Measurements from ENCODE around the gene PEG3. TPM values are rescaled to one million over a fixed set of nuclear protein-coding genes. Genes with fewer than 3 reads are reported as not detected.

PEG3 gene
- total and polyA plus RNA-seq, 2 of the 13 experiments (the other 11 are each of a cell fraction or from before 2014, with no cell fraction given) = 217 to 394 TPM

DNA sequence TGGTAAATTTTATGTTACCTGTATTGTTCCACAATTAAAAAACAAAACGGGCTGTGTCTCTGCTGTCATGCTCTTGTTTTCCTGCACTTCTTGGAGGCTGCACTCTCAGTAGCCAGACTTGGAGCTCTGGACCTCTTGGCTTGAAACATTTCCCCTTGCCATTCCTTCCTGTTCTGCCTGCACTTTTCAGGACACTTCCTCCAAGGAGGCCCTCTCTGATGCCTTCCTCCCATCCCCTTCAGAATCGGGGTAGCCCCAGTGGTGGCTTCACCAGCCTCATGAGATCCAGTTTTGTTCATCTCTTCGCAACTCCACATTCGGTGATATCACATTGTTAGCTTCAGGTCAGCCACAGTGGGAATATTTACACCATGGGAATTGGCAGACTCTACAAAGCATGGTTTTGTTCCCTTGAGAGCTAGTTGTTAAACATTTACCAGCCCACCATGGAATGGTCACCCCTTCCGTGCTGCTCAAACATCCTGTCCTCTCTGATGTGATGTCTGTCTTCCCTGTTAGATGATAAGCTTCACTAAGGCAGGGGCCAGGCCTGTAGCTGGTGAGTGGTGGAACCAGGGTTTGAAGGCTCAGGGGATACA, 40.2 kb upstream of the PEG3 start (continued):
- no peak for TF ChIP-seq NR2F1 (CRISPR knock-in tag; IDR thresholded peaks at IDR 0.05)
- peak; percentile 21; the same call in 1 of the 2 replicates for TF ChIP-seq HES4 (CRISPR knock-in tag; IDR thresholded peaks at IDR 0.05; ENCODE audit: borderline replicate concordance)
- TF ChIP-seq RXRB (CRISPR knock-in tag; IDR thresholded peaks at IDR 0.05; ENCODE audit: borderline replicate concordance) = peak; percentile 88
- no peak for TF ChIP-seq ZNF10 (CRISPR knock-in tag; IDR thresholded peaks at IDR 0.05; ENCODE audit: borderline replicate concordance, low read depth)
- no peak for TF ChIP-seq HDAC6 (IDR thresholded peaks at IDR 0.05; ENCODE audit: low read depth, low read length)
- TF ChIP-seq ZNF674 (CRISPR knock-in tag; IDR thresholded peaks at IDR 0.05; ENCODE audit: low read depth) = no peak
- TF ChIP-seq, protein P1, sequence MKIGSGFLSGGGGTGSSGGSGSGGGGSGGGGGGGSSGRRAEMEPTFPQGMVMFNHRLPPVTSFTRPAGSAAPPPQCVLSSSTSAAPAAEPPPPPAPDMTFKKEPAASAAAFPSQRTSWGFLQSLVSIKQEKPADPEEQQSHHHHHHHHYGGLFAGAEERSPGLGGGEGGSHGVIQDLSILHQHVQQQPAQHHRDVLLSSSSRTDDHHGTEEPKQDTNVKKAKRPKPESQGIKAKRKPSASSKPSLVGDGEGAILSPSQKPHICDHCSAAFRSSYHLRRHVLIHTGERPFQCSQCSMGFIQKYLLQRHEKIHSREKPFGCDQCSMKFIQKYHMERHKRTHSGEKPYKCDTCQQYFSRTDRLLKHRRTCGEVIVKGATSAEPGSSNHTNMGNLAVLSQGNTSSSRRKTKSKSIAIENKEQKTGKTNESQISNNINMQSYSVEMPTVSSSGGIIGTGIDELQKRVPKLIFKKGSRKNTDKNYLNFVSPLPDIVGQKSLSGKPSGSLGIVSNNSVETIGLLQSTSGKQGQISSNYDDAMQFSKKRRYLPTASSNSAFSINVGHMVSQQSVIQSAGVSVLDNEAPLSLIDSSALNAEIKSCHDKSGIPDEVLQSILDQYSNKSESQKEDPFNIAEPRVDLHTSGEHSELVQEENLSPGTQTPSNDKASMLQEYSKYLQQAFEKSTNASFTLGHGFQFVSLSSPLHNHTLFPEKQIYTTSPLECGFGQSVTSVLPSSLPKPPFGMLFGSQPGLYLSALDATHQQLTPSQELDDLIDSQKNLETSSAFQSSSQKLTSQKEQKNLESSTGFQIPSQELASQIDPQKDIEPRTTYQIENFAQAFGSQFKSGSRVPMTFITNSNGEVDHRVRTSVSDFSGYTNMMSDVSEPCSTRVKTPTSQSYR (CRISPR knock-in tag; IDR thresholded peaks at IDR 0.05; ENCODE audit: borderline replicate concordance) = peak; percentile 42; the same call in 1 of the 2 replicates
- TF ChIP-seq ETV6 (CRISPR knock-in tag; conservative IDR thresholded peaks at IDR 0.05) = no peak
- no peak for TF ChIP-seq ZNF34 (CRISPR knock-in tag; IDR thresholded peaks at IDR 0.05; ENCODE audit: borderline replicate concordance)
- TF ChIP-seq, protein P2, sequence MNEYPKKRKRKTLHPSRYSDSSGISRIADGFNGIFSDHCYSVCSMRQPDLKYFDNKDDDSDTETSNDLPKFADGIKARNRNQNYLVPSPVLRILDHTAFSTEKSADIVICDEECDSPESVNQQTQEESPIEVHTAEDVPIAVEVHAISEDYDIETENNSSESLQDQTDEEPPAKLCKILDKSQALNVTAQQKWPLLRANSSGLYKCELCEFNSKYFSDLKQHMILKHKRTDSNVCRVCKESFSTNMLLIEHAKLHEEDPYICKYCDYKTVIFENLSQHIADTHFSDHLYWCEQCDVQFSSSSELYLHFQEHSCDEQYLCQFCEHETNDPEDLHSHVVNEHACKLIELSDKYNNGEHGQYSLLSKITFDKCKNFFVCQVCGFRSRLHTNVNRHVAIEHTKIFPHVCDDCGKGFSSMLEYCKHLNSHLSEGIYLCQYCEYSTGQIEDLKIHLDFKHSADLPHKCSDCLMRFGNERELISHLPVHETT (CRISPR knock-in tag; conservative IDR thresholded peaks at IDR 0.05) = no peak; the same call in 1 of the 2 replicates
- TF ChIP-seq, protein P3, sequence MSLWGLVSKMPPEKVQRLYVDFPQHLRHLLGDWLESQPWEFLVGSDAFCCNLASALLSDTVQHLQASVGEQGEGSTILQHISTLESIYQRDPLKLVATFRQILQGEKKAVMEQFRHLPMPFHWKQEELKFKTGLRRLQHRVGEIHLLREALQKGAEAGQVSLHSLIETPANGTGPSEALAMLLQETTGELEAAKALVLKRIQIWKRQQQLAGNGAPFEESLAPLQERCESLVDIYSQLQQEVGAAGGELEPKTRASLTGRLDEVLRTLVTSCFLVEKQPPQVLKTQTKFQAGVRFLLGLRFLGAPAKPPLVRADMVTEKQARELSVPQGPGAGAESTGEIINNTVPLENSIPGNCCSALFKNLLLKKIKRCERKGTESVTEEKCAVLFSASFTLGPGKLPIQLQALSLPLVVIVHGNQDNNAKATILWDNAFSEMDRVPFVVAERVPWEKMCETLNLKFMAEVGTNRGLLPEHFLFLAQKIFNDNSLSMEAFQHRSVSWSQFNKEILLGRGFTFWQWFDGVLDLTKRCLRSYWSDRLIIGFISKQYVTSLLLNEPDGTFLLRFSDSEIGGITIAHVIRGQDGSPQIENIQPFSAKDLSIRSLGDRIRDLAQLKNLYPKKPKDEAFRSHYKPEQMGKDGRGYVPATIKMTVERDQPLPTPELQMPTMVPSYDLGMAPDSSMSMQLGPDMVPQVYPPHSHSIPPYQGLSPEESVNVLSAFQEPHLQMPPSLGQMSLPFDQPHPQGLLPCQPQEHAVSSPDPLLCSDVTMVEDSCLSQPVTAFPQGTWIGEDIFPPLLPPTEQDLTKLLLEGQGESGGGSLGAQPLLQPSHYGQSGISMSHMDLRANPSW (CRISPR knock-in tag; IDR thresholded peaks at IDR 0.05; ENCODE audit: borderline replicate concordance) = peak; percentile 54; the same call in 1 of the 2 replicates
- peak; percentile 97 for TF ChIP-seq MED8 (CRISPR knock-in tag; IDR thresholded peaks at IDR 0.05; ENCODE audit: insufficient replicate concordance)
- no peak for TF ChIP-seq MTF2 (CRISPR knock-in tag; IDR thresholded peaks at IDR 0.05; ENCODE audit: borderline replicate concordance)
- 0 out of 2 replicates have a peak, but pooled peaks have one; percentile 27 for TF ChIP-seq SETDB1 (CRISPR knock-in tag; IDR thresholded peaks at IDR 0.05; ENCODE audit: borderline replicate concordance)
- TF ChIP-seq ESRRA (CRISPR knock-in tag; IDR thresholded peaks at IDR 0.05; ENCODE audit: low read depth) = peak; percentile 26; the same call in 1 of the 2 replicates
- TF ChIP-seq ZNF317 (CRISPR knock-in tag; IDR thresholded peaks at IDR 0.05) = peak; percentile 68; the same call in 1 of the 2 replicates
- TF ChIP-seq, protein P4, sequence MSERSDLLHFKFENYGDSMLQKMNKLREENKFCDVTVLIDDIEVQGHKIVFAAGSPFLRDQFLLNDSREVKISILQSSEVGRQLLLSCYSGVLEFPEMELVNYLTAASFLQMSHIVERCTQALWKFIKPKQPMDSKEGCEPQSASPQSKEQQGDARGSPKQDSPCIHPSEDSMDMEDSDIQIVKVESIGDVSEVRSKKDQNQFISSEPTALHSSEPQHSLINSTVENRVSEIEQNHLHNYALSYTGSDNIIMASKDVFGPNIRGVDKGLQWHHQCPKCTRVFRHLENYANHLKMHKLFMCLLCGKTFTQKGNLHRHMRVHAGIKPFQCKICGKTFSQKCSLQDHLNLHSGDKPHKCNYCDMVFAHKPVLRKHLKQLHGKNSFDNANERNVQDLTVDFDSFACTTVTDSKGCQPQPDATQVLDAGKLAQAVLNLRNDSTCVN (CRISPR knock-in tag; IDR thresholded peaks at IDR 0.05; ENCODE audit: borderline replicate concordance) = peak; percentile 73; the same call in 1 of the 2 replicates
- no peak for TF ChIP-seq NCOA1 (CRISPR knock-in tag; IDR thresholded peaks at IDR 0.05)
- TF ChIP-seq FOXK1 (CRISPR knock-in tag; IDR thresholded peaks at IDR 0.05; ENCODE audit: borderline replicate concordance, low read depth) = peak; percentile 61; the same call in 1 of the 2 replicates
- TF ChIP-seq NFYC (CRISPR knock-in tag; IDR thresholded peaks at IDR 0.05) = peak; percentile 51

All from HepG2 (cell line).